ENCODE results near the gene DAB1. TPM values are rescaled to one million over a fixed set of nuclear protein-coding genes. Genes with fewer than 3 reads are reported as not detected.

The DAB1 gene
- total RNA-seq, 1 experiment from 2014 or later: not detected

GRCh38 chr1:57048856-57049255 lies 375.0 kb downstream of the DAB1 start:
- intact Hi-C loops (cut with micrococcal nuclease): no loop called here
- Histone ChIP-seq H3K4me1 (ENCODE audit: control insufficient read depth in 1 of 2, insufficient read depth in 2 of 2, low read length in 2 of 2) (no peaks in the 10 kb centered on the region), H3K9me2 (ENCODE audit: insufficient read depth) (no peaks in the 10 kb centered on the region), H3K79me2 (ENCODE audit: insufficient read depth, low read length) (no peaks in the 10 kb centered on the region), H3K4me3 (replicated peaks in 1 of 2; ENCODE audit: low read depth in 1 of 2, low read length in 2 of 2) (no peak overlapping the region), H4K20me1 (ENCODE audit: insufficient read depth) (no peaks in the 10 kb centered on the region), H2AFZ (ENCODE audit: low read depth, low read length, poor library complexity, severe bottlenecking) (no peak overlapping the region), H3K36me3 (ENCODE audit: control insufficient read depth in 1 of 2, insufficient read depth in 2 of 2, low read length in 2 of 2) (no peaks in the 10 kb centered on the region), H3K4me2 (ENCODE audit: low read length) (no peak overlapping the region), H3K9ac (ENCODE audit: low read length) (no peak overlapping the region), H3K27me3 (ENCODE audit: insufficient read depth, low read length) (peaks cover 3% of the 10 kb centered on the region; the same call in 1 of the 2 replicates), H3K27ac (ENCODE audit: low read depth, low read length) (no peak overlapping the region), H3K9me3 (ENCODE audit: control insufficient read depth in 1 of 2, insufficient read depth in 1 of 2, low read depth in 1 of 2, low read length in 2 of 2) (no peaks in the 10 kb centered on the region)
- no peak for DNase-seq (ENCODE audit: low read depth, low spot score)
- no peak for ATAC-seq
- ChIA-PET POLR2A (no interaction called here), RAD21 (ENCODE audit: low non-redundant PET in 1 of 2, low total read pairs in 2 of 2, uncharacterized antibody in 2 of 2, unreplicated experiment in 2 of 2) (no interaction called here), CTCF (no interaction called here)
- TF ChIP-seq POLR2A (IDR thresholded peaks at IDR 0.05; ENCODE audit: borderline replicate concordance, extremely low read depth, insufficient read depth, insufficient read length): no peak
- no peak for TF ChIP-seq FOSL1 (IDR thresholded peaks at IDR 0.05; ENCODE audit: low read depth)
- no peak for TF ChIP-seq CEBPB (IDR thresholded peaks at IDR 0.05; ENCODE audit: low read depth)
- TF ChIP-seq EZH2 (IDR thresholded peaks at IDR 0.05): no peak
- no peak for TF ChIP-seq POLR2AphosphoS5 (IDR thresholded peaks at IDR 0.05; ENCODE audit: low read depth, low read length)
- no peak for TF ChIP-seq ZBTB33 (IDR thresholded peaks at IDR 0.05; ENCODE audit: extremely low read depth, insufficient replicate concordance, low read length)
- TF ChIP-seq REST (IDR thresholded peaks at IDR 0.05; ENCODE audit: low read depth): no peak
- no peak for TF ChIP-seq SIN3A (IDR thresholded peaks at IDR 0.05; ENCODE audit: low read depth)
- no peak for TF ChIP-seq JUND (IDR thresholded peaks at IDR 0.05)
- no peak for TF ChIP-seq EGR1 (IDR thresholded peaks at IDR 0.05; ENCODE audit: low read depth)
- TF ChIP-seq SP1 (IDR thresholded peaks at IDR 0.05; ENCODE audit: low read depth): no peak
- BruUV-seq (replicated peaks): no TSS peak

Measured in HCT116 (cell line).